GM21619 (cell line): ENCODE results near the gene MORC3.
A peak's percentile ranks its signal among the peaks of the same experiment; 100 is the strongest.
"Not testable (repeated sequence)": the region's sequence is repeated elsewhere in the genome, so short reads cannot be mapped to it uniquely, and the experiment has no call there.

Experiments
- ATAC-seq: cut with Tn5 transposase; IDR thresholded peaks from one replicate; pipeline ENCODE4 v1.9.1; 2021; ENCODE audit not compliant: unreplicated experiment

Gene MORC3

DNA sequence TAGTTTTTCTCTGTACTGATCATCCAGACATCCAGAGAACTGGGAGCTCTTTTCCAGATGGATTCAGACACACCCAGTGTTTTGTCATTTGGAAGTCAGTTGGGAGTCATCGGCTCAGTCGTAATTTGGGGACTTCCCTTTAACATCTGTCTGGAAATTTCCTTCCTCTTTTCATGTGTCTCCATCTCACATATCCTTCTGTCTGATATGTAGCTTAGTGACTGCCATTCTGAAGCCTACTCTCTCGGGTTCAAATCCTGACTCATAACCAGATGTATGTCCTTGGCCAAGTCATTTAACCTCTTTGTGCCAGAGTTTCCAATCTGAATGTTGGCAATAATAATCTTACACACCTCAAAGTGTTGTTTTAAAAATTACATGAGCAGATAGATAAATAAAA lies 3.0 kb downstream of the MORC3 start:
- ATAC-seq = no peak

DNA sequence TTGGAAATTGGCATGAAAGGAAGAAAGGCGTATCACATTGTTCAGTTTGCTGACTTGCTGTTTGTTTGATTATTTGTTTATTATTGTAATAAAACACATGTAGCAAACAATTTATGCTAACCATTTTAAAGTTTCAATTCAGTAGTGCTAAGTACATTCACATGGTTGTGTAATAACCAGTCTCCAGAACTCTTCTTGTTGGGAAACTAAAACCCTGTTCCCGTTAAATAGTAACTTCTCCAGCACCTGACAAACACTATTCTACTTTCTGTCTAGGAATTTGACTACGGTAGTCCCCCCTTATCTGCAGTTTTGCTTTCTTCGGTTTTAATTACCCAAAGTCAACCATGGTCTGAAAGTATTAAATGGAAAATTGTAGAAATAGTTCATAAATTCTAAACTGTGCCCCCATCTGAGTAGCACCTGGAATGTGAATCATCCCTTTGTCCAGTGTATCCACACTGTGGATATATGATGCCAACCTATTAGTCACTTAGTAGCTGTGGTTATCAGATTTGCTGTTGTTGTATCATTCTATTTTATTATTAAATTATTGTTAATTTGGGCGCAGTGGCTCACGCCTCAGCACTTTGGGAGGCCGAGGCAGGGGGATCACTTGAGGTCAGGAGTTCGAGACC lies 5.5 kb downstream of the MORC3 start:
- ATAC-seq = no peak

DNA sequence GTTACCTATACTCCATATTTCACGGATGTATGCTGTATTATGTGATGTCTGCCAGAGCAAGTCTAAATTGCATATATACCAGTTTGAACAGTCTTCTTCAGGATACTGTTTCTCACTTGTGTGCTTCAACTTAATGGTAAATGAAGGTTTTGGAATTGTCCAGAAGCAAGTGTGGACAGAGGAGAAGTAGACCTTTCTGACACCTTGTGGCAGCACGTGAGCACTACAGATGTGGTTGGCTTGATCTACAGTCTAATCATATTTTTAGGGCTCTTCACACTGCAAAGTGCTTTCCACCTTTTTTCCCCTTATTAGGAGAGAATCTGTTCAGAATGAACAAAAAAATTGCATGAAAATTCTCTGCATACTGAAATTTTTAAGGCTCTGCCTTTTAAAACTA lies 10.9 kb downstream of the MORC3 start:
- ATAC-seq = no peak

DNA sequence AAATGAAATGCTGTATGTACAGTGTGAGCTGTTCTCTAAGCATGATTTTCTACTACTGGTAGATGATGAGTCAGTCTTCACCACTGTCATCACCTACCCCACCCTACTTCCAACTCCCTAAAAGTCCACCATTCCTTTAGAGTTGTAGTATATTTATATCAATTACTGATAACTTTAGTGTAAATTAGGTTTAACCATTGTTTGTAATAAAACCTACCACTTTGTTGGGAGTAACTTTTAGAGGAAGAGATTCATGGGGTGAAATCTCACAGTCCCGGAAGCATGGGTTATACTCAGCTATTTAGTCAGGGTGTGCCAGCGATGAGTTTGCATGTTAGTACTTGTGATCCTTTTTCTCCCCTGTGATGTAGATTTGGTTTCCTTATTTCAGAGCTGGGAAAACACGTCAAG lies 17.1 kb downstream of the MORC3 start:
- ATAC-seq = no peak

DNA sequence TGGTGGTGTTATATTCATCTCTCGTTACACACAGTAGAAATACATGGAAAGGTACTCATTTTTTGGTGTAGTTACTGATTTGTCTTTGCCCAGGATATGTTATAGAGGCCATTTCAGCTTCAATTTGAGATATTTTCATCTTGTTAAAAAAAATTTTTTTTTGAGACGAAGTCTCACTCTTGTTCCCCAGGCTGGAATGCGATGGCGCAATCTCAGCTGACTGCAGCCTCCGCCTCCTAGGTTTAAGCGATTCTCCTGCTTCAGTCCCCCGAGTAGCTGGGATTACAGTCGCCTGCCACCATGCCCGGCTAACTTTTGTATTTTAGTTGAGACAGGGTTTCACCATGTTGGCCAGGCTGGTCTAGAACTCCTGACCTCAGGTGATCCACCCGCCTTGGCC lies 19.0 kb downstream of the MORC3 start:
- no peak for ATAC-seq

DNA sequence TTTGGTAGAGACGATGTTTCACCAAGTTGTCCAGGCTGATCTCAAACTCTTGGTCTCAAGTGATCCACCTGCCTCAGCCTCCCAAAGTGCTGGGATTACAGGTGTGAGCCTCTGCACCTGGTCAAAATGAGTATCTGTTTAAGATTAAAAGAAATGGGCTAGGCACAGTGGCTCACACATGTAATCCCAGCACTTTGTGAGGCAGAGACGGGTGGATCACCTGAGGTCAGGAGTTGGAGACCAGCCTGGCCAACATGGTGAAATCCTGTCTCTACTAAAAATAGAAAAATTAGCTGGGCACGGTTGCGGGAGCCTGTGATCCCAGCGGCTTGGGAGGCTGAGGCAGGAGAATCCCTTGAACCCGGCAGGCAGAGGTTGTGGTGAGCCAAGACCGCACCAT lies 22.6 kb downstream of the MORC3 start:
- ATAC-seq = not testable (repeated sequence)

DNA sequence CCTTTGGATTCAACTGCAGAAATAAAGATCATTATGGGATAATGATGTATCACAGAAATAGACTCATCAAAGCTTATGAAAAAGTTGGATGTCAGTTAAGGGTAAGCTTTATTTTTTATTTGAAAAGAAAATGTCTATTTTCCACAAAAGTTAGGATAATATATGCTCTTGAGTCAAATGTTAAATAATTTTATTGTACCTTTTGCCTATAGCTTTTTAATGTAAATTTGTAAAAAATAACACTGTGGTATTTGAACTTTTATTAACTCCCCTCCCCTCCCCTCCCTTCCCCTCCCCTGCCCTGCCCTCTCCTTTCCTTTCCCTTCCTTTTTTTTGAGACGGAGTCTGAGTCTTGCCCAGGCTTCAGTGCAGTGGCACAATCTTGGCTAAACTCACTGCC lies 24.9 kb downstream of the MORC3 start:
- ATAC-seq = no peak

DNA sequence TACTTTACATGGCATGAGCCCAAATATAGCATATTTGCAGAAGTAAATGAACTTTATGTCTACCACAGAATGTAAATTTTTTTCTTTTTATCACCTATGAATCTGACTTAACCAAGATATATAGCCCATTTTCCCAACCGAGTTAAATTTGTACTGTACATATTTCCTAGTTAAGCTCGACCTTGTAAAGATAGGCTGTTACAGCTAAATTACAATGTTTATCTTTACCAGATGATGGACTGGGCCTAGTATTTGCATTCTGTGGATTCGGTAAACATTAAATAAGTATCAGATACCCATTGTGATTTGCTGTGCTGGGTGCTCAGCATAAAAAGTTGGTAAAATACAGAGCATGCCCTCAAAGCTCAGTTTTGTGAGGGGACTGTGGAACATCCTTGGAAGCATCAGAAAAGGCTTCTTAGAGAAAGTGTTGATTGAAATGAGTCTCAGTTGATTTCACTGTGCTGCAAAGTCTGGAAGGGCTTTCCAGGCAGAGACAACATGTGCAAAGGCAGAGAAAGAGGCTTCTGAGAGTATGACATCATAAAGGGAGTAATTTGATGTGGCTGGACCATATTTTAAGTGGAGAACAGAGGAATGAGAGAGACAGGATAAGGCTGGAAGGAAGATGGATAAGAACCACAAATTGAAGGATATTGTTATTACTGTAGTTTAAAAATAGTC lies 27.4 kb downstream of the MORC3 start:
- no peak for ATAC-seq

DNA sequence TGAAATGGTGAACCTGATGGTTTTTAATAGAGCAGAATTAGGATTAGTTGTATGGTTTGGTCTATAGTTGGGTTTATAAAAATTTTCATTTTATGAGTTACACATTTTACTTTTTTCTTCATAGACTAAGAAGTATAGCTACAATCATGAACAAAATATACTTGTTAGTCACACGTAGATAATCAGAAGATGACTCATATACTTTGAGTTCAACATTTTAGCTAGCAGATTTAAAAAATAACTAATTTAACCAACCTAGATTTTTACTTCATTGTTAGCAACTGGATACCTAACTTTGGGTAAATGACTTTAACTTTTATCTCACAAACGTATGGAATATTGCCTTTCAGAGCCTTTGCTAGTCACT lies 27.9 kb downstream of the MORC3 start:
- ATAC-seq = no peak

DNA sequence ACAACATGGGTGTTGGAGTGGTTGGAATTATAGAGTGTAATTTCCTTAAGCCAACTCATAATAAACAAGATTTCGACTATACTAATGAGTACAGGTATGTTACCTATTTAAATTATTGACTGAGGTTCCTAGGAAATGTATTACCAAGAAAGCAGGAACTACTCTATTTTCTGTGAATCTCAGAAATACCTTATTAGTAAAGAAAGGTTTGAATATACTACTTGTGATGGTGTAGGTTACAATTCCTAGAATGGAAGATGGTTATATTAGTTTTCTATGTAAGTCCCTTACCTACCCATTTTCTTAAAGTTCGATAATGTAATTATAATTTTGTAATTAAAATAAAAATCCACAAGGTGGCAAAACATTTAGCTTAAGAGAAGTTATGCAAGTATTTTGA lies 29.3 kb downstream of the MORC3 start:
- ATAC-seq = no peak

DNA sequence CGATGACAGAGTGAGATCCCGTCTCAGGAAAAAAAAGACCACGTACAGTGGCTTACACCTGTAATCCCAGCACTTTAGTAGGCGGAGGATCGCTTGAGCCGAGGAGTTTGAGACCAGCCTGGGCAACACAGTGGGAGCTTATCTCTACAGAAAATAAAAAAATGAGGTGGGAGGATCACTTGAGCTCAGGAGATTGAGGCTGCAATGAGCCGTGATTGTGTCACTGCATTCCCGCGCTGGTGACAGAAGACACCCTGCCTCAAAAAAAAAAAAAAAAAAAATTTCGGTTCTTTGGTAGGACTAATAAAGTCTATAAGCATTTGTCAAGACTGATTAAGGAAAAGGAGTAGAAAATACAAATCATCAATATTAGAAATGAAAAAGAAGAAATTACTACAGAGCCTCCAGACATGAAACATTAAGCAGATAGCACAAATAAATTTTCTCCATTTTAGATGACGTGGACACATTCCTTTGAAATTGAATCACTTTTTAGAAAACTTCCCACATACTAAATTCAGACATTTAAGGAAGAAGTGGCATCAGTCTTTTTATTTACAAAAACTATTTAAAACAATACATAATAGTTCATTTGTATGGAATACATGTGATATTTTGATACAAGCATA lies 30.4 kb downstream of the MORC3 start:
- ATAC-seq = no peak

DNA sequence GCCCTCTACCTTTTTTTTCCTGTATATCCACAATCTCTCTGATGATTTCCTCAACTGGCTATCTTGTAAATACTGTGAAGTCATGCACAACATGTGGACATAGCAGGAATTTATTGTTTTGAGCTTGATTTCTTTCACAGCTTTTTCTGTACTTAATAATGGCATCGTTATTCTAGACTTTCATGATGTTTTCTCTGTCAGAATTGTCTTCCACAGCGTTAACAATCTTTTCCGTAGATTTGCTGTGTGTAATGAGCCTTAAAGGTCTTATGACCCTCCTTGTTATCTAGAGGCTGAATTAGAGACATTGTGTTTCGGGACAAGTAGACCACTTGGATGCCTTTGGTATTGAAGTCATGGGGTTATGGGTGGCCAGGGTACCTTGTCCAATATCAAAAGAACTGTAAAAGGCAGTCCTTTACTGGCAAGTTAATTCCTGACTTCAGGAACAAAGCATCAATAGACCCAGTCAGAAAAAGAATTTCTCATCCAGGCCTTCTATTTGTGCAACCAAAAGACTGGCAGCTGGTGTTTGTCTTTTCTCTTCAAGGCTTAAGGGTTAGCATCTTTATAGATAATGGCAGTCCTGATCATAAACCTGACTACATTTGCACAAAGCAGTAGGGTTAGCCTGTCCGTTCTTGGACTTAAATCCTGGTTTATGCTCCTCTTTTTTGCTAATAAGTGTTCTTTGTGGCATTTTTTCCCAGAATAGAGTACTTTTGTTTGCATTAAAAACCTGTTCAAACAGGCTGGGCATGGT lies 35.1 kb downstream of the MORC3 start:
- ATAC-seq = no peak

DNA sequence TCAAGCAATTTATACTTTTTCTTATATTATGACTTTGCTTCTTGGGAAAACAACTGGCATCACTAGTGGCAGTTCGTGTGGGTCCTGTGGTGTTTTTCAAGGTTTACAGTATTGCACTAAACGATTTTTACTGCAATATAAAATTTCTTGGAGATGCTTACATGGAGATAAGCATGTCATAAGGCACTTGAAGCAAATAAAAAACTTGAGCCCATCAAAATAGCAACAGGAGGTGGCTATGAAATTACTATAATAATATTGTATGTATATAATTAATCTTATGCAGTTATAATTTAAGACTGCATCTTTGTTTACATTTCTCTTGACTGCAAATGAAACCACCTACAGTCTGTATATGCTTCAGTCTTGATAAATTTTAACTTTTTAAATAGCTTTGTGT lies 35.9 kb downstream of the MORC3 start:
- no peak for ATAC-seq

DNA sequence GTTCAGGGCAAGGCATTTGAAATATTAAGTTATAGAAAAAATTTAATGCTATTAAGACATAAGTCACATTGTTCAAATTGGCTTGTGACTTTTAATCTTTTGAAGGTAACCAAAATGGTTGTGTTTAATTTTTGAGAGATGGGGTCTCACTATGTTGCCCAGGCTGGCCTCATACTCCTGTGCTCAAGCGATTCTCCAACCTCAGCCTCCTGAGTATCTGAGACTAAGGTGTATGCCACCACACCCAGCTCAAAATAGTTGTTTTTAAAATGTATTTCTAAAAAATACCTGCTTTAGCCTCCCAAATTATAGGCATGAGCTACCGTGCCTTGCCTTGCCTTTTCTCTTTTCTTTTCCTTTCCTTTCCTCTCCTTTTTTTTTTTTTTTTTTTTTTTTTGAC lies 39.2 kb downstream of the MORC3 start:
- no peak for ATAC-seq

DNA sequence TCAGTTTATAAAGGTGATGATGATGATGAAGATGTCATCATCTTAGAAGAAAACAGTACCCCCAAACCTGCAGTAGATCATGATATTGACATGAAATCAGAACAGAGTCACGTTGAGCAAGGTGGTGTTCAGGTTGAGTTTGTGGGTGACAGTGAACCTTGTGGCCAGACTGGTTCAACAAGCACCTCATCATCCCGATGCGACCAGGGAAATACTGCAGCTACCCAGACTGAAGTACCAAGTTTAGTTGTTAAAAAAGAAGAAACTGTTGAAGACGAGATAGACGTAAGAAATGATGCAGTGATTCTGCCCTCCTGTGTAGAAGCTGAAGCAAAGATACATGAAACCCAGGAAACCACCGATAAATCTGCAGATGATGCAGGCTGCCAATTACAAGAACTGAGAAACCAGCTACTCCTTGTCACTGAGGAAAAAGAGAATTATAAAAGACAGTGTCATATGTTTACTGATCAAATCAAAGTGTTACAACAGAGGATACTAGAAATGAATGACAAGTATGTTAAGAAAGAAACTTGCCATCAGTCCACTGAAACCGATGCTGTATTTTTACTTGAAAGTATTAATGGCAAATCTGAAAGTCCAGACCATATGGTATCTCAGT lies 49.2 kb downstream of the MORC3 start:
- no peak for ATAC-seq

DNA sequence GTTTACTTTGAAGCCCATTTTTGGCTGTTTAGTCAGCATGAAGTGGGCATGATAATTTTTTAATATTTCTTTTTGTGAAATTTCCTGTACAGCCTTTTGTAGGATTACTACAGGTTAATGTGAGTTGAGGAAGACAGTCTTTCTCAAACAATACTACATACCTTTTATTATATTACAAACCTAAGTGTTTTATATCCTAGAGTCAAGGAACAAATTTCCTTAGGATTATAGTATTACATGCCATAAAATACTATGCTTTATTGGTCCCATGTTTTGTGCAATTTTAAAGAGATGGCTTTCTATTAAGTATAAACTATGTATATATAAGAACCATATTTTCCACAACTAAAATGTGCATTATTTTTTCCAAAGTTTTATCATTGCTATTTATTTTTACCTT lies 56.0 kb downstream of the MORC3 start:
- ATAC-seq = no peak

DNA sequence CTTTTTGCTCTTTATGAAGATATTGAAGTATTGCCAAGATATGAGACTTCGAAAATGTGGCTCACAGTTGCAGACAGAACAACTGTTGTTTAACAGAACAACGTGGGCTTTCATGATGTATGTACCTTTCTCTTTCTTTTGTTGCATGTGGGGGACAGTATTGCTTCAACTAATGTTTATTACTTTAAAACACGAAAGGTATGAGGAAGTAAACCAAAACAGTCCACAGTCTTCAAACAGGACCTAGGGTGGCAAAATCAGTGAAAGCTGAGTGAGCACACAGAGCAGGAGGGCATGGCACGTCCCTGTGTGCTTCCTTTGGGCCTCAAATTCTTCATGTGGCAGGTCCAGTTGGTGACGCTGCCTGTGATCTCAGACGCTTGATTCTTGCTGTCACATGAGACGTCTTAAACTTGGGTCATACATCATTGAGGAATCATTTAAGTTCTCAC lies 57.4 kb downstream of the MORC3 start:
- no peak for ATAC-seq

DNA sequence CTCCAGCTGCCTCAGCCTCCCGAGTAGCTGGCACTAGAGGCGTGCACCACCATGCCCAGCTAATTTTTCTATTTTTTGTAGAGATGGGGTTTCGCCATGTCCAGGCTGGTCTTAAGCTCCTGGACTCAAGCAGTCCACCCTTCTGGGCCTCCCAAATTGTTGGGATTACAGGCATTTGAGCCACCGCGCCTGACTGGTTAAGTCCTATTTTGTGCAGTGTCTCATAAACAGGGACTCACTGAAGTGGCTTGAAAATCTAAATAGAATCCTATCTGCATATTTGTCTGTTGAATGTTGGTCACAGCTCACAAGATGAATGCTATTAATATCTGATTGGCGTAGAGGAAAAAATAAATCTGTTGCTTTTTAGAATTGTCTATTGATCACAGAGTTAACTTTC lies 59.3 kb downstream of the MORC3 start:
- ATAC-seq = no peak

DNA sequence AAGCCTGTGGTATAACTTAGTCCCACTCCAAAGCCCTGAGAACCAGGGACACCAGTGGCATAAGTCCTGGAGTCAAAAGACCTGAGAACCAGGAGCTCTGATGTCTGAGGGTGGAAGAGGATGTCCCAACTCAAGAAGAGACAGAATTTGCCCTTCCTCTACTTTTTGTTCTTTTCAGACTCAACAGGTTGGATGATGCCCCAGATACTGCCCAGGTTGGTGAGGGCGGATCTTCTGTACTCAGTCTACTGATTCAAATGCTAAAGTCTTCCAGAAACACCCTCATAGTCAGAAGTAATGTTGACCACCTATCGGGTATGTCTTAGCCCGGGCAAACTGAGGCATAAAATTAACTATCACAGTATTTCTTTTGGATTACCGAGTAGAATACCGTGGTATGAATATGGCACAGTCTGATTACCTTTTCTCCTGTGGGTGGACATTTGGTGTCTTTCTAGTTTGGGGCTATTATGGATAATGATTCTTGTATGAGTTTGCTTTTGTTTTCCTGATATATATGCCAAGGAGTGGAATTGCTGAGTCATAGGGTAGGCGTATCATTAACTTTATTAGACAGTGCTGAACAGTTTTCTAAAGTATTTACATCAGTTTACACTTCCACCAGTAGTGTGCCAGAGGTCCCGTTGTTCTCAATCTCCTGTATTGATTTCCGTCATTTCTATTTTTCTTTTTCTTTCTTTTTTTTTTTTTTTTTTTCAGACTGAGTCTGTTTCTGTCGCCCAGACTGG lies 62.0 kb downstream of the MORC3 start:
- ATAC-seq = no peak

DNA sequence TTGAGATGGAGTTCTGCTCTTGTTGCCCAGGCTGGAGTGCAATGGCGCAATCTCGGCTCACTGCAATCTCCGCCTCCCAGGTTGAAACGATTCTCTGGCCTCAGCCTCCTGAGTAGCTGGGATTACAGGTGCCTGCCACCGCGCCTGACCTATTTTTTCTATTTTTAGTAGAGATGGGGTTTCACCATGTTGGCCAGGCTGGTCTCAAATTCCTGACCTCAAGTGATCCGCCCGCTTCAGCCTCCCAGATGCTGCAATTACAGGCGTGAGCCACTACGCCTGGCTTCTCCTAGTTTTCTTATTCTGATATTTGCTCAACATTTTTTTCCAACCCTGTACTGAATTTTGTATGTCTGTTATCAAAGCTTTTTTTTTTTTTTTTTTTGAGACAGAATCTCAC lies 62.7 kb downstream of the MORC3 start:
- ATAC-seq = not testable (repeated sequence)

DNA sequence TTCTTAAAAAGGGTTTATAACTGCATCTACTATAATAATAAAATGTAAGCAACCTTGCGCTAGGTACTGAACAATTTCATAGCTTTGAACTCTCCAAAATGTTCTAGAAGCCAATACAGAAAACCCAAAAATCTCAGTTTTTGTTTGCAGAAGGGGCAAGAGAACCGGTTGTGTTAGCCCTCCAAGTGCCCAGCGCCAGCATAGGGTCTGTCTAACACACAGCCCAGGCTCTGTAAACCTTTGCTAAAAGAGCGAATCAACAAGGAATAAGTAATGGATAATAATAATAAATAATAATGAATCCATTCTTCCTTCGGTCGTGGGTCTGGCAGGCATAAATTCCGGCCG lies 64.9 kb downstream of the MORC3 start:
- ATAC-seq = peak; percentile 17
